GM23248 (cell line): Measurements from ENCODE around the gene ARIH2. TPM values are rescaled to one million over a fixed set of nuclear protein-coding genes. Genes with fewer than 3 reads are reported as not detected.

ENCODE experiments used
- DNase-seq: peaks from one replicate; pipeline ENCODE4 v3.0.0-alpha.2; 2015
- H2AFZ ChIP-seq: fragments of 200-600 bp; sonication (generic); 2 replicates; pipeline ENCODE4 v1.6.1; 2016; ENCODE audit warnings: antibody characterized with exemption
- H3F3A ChIP-seq: fragments of 200-600 bp; sonication (generic); 2 replicates; pipeline ENCODE4 v1.6.1; 2016; ENCODE audit warnings: mild to moderate bottlenecking, antibody characterized with exemption, mixed run types; ENCODE audit not compliant: insufficient read depth
- H3K27ac ChIP-seq: fragments of 200-600 bp; sonication (generic); 2 replicates; pipeline ENCODE4 v1.5.1; 2016; ENCODE audit warnings: mild to moderate bottlenecking
- H3K27me3 ChIP-seq: fragments of 200-600 bp; sonication (generic); replicated peaks from 2 replicates; pipeline ENCODE4 v1.6.1; 2016; ENCODE audit warnings: mild to moderate bottlenecking; ENCODE audit not compliant: insufficient read depth
- H3K36me3 ChIP-seq: fragments of 200-600 bp; sonication (generic); 2 replicates; pipeline ENCODE4 v1.6.1; 2016; ENCODE audit warnings: low read depth, mild to moderate bottlenecking
- H3K4me1 ChIP-seq: fragments of 200-600 bp; sonication (generic); 2 replicates; pipeline ENCODE4 v1.6.1; 2016; ENCODE audit warnings: mild to moderate bottlenecking; ENCODE audit not compliant: insufficient read depth
- H3K4me2 ChIP-seq: fragments of 200-600 bp; sonication (generic); one replicate; pipeline ENCODE4 v1.6.1; 2016; ENCODE audit warnings: mild to moderate bottlenecking; ENCODE audit not compliant: unreplicated experiment
- H3K4me3 ChIP-seq: fragments of 200-600 bp; sonication (generic); 2 replicates; pipeline ENCODE4 v1.5.1; 2016; ENCODE audit warnings: mild to moderate bottlenecking
- H3K79me2 ChIP-seq: fragments of 200-600 bp; sonication (generic); 2 replicates; pipeline ENCODE4 v1.6.1; 2016; ENCODE audit warnings: mild to moderate bottlenecking; ENCODE audit not compliant: insufficient read depth
- H3K9ac ChIP-seq: fragments of 200-600 bp; sonication (generic); 2 replicates; pipeline ENCODE4 v1.6.1; 2016; ENCODE audit warnings: mild to moderate bottlenecking
- H3K9me2 ChIP-seq: fragments of 200-600 bp; sonication (generic); 2 replicates; pipeline ENCODE4 v1.6.1; 2016; ENCODE audit warnings: mixed run types, mild to moderate bottlenecking, moderate library complexity; ENCODE audit not compliant: insufficient read depth
- H3K9me3 ChIP-seq: fragments of 200-600 bp; sonication (generic); one replicate; pipeline ENCODE4 v1.6.1; 2017; ENCODE audit warnings: low read depth
- H4K20me1 ChIP-seq: fragments of 200-600 bp; sonication (generic); 2 replicates; pipeline ENCODE4 v1.6.0; 2016; ENCODE audit not compliant: insufficient read depth
- EZH2 ChIP-seq: fragments of 200-600 bp; sonication (generic); IDR thresholded peaks from 2 replicates; pipeline ENCODE4 v1.6.1; 2018; ENCODE audit warnings: antibody characterized with exemption, mild to moderate bottlenecking; ENCODE audit not compliant: insufficient read depth, poor library complexity, severe bottlenecking
- EZH2phosphoT487 ChIP-seq: fragments of 200-600 bp; sonication (generic); IDR thresholded peaks from 2 replicates; pipeline ENCODE4 v1.6.1; 2018; ENCODE audit warnings: antibody characterized with exemption, moderate library complexity, mild to moderate bottlenecking, low read depth; ENCODE audit not compliant: insufficient read depth
- WGBS, 2 experiments: methylation state at CpG; one replicate each; pipeline ENCODE4 v1.1.6; 2015 to 2017; ENCODE audit warnings: low lambda C conversion rate in 2 of 2, low coverage in 1 of 2; ENCODE audit errors: missing lambda C conversion rate in 2 of 2; 5-methylcytosine and 5-hydroxymethylcytosine counted together
- in situ Hi-C: fragments of 300-500 bp; cut with MboI; formaldehyde crosslinking; loops from 2 replicates; pipeline ENCODE4 v1.15.0; 2020
- polyA plus RNA-seq: library from polyadenylated mRNA; unstranded; fragments of >200 nt; fragmentation: Nextera tagmentation; extraction: Ambion mirVana; gene quantifications from 2 replicates; pipeline ENCODE4 v1.2.1, GENCODE V29; 2016
- total RNA-seq: library from RNA; depleted of rRNA; stranded (reverse); fragments of >200 nt; shearing (Covaris generic); gene quantifications from 2 replicates; pipeline ENCODE4 v1.2.3, GENCODE V29; 2014

Gene ARIH2
- total and polyA plus RNA-seq, 2 experiments from 2014 or later: 59.7 to 102 TPM

DNA sequence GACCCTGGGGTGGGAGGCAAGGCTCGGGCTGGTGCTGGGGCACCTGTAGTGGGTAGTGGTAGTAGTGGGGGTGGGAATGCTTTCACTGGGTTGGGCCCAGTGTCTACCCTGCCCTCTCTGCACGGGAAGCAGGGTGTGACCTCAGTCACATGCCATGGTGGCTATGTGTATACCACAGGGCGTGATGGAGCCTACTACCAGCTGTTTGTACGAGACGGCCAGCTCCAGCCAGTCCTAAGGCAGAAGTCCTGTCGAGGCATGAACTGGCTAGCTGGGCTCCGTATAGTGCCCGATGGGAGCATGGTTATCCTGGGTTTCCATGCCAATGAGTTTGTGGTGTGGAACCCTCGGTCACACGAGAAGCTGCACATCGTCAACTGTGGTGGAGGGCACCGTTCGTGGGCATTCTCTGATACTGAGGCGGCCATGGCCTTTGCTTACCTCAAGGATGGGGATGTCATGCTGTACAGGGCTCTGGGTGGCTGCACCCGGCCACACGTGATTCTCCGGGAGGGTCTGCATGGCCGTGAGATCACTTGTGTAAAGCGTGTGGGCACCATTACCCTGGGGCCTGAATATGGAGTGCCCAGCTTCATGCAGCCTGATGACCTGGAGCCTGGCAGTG lies 94.6 kb downstream of the ARIH2 start:
- no peak overlapping the region for H3K9ac ChIP-seq
- H4K20me1 ChIP-seq: no peaks in the 10 kb centered on the region
- H3K27ac ChIP-seq: no peak overlapping the region
- no peak overlapping the region for H2AFZ ChIP-seq
- 75 to 79% methylated on average over 19 of the region's 19 CpGs for WGBS, 2 experiments
- no peaks in the 10 kb centered on the region for H3K9me3 ChIP-seq
- in situ Hi-C loops: no loop called here
- peaks cover 11% of the 10 kb centered on the region; the same call in 1 of the 2 replicates for H3K36me3 ChIP-seq
- TF ChIP-seq EZH2: no peak
- TF ChIP-seq EZH2phosphoT487: no peak
- H3K9me2 ChIP-seq: no peaks in the 10 kb centered on the region
- H3K4me2 ChIP-seq: no peak overlapping the region
- H3K4me3 ChIP-seq: no peak overlapping the region
- H3K27me3 ChIP-seq: no peaks in the 10 kb centered on the region
- H3K79me2 ChIP-seq: peaks cover 73% of the 10 kb centered on the region
- no peak for DNase-seq
- H3K4me1 ChIP-seq: 0 out of 2 replicates have a peak, but pooled peaks cover 3% of the 10 kb centered on the region
- H3F3A ChIP-seq: peaks cover 13% of the 10 kb centered on the region

- H3K4me1 ChIP-seq: no peaks in the 10 kb centered on the region
- H3K4me3 ChIP-seq: no peak overlapping the region
- H3K27me3 ChIP-seq: no peaks in the 10 kb centered on the region
- WGBS, 2 experiments: 86 to 88% methylated on average over 24 of the region's 24 CpGs
- DNase-seq: peak; percentile 63
- no peaks in the 10 kb centered on the region for H3K9me2 ChIP-seq
- peaks cover 68% of the 10 kb centered on the region for H3K79me2 ChIP-seq
- H3K4me2 ChIP-seq: no peak overlapping the region
- no peak overlapping the region for H3K27ac ChIP-seq
- in situ Hi-C loops: no loop called here
- H3K9ac ChIP-seq: no peak overlapping the region
- no peaks in the 10 kb centered on the region for H3K9me3 ChIP-seq
- H4K20me1 ChIP-seq: no peaks in the 10 kb centered on the region
- no peak for TF ChIP-seq EZH2
- no peak for TF ChIP-seq EZH2phosphoT487
- peaks cover 11% of the 10 kb centered on the region for H3F3A ChIP-seq
- H2AFZ ChIP-seq: no peak overlapping the region
- peaks cover 11% of the 10 kb centered on the region; the same call in 1 of the 2 replicates for H3K36me3 ChIP-seq
Measured at GRCh38 chr3:49013738-49014660, 95.4 kb downstream of the ARIH2 start.

- Histone ChIP-seq H2AFZ (no peak overlapping the region), H3K9ac (no peak overlapping the region), H3K36me3 (peaks cover 11% of the 10 kb centered on the region; the same call in 1 of the 2 replicates), H3K27ac (no peak overlapping the region), H3K27me3 (no peaks in the 10 kb centered on the region), H3K9me3 (no peaks in the 10 kb centered on the region), H3K79me2 (peaks cover 68% of the 10 kb centered on the region), H4K20me1 (no peaks in the 10 kb centered on the region), H3K9me2 (no peaks in the 10 kb centered on the region), H3F3A (peaks cover 18% of the 10 kb centered on the region), H3K4me3 (no peak overlapping the region), H3K4me2 (no peak overlapping the region), H3K4me1 (no peaks in the 10 kb centered on the region)
- 77 to 79% methylated on average over 8 of the region's 8 CpGs for WGBS, 2 experiments
- in situ Hi-C loops: no loop called here
- DNase-seq: no peak
- TF ChIP-seq EZH2phosphoT487: no peak
- TF ChIP-seq EZH2: no peak
Measured at GRCh38 chr3:49015072-49015471, 96.4 kb downstream of the ARIH2 start.

DNA sequence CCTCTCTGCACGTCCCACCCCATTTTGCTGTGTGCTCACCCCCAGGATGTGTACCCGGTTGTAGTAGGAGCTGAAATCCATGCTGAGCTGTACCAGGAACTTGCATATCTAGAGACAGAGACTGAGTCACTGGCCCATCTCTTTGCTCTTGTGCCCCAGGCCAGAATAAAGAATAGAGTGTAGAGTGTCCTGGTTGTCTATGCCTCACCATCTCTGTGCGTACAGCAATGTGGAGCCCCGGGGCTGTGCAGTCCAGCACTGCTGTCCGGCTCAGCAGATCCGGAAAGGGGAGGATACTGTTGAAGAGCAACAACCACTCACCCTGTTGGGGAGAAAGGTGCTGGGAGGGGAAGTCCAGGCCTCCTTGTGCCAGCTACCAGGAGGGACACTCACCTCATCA lies 97.1 kb downstream of the ARIH2 start:
- no peaks in the 10 kb centered on the region for H3K4me1 ChIP-seq
- peaks cover 18% of the 10 kb centered on the region for H3F3A ChIP-seq
- peak; percentile 30 for DNase-seq
- no peaks in the 10 kb centered on the region for H3K9me3 ChIP-seq
- no peak overlapping the region for H2AFZ ChIP-seq
- no peak overlapping the region for H3K27ac ChIP-seq
- H3K4me2 ChIP-seq: no peak overlapping the region
- in situ Hi-C loops: no loop called here
- H4K20me1 ChIP-seq: no peaks in the 10 kb centered on the region
- no peaks in the 10 kb centered on the region for H3K27me3 ChIP-seq
- H3K9me2 ChIP-seq: no peaks in the 10 kb centered on the region
- peaks cover 68% of the 10 kb centered on the region for H3K79me2 ChIP-seq
- H3K36me3 ChIP-seq: peaks cover 11% of the 10 kb centered on the region; the same call in 1 of the 2 replicates
- TF ChIP-seq EZH2 (no peak), EZH2phosphoT487 (no peak)
- H3K9ac ChIP-seq: no peak overlapping the region
- WGBS, 2 experiments: 57 to 58% methylated on average over 6 of the region's 6 CpGs
- H3K4me3 ChIP-seq: no peak overlapping the region
